GM12872 (cell line): Measurements from ENCODE around the gene WDHD1.

ENCODE experiments used
- CTCF ChIP-seq: IDR thresholded peaks from 3 replicates; pipeline ENCODE4 v1.5.1; 2011; ENCODE audit warnings: low read depth, mild to moderate bottlenecking, low read length, moderate library complexity; ENCODE audit not compliant: insufficient read depth

Gene WDHD1

GRCh38 chr14:54894995-54895394 is 131.9 kb downstream of the WDHD1 start:
- TF ChIP-seq CTCF: no peak

- peak; percentile 75 for TF ChIP-seq CTCF
Measured at GRCh38 chr14:54893151-54893760, 133.6 kb downstream of the WDHD1 start.

GRCh38 chr14:54891471-54892245 is 135.2 kb downstream of the WDHD1 start:
- TF ChIP-seq CTCF: no peak

GRCh38 chr14:54890788-54891187 is 136.1 kb downstream of the WDHD1 start:
- no peak for TF ChIP-seq CTCF

GRCh38 chr14:54889919-54890318 is 137.0 kb downstream of the WDHD1 start:
- TF ChIP-seq CTCF: no peak
